Hepatocyte (in vitro differentiated cells): Measurements from ENCODE around the gene LTF.

ENCODE experiments used
- CTCF ChIP-seq: fragments of 200-600 bp; sonication (generic); IDR thresholded peaks from 2 replicates; pipeline ENCODE4 v1.5.1; 2016; ENCODE audit warnings: antibody characterized with exemption, mild to moderate bottlenecking; ENCODE audit not compliant: poor library complexity
- EZH2 ChIP-seq: fragments of 200-600 bp; sonication (generic); IDR thresholded peaks from 2 replicates; pipeline ENCODE4 v1.6.1; 2016; ENCODE audit warnings: antibody characterized with exemption, mild to moderate bottlenecking, borderline replicate concordance

DNA sequence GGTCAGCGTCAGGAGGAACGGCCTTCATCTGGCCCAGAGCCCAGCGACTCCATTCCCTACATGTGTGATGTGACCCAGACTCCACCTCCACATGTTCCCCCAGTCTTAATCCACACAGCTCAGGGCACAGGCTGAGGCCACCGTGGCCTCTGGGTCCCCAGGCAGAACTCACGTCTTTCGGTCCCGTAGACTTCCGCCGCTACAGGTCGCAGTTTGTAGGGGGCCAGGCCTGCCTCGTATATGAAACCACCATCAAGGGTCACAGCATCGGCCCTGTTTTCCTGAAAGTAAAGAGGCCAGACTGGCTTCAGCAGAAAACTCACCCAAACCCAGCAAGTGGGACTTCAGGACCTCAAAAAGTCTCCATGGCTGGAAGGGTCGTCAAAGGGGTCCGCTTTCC, 8.6 kb downstream of the LTF start:
- TF ChIP-seq CTCF, result no peak
- no peak for TF ChIP-seq EZH2
